NCI-H2081 (cell line): Measurements from ENCODE around the gene CASKIN2.
A peak's percentile ranks its signal among the peaks of the same experiment; 100 is the strongest.

Experiments
- DNase-seq, 2 experiments: peaks; one replicate each; lab custom pipeline; 2025; lab: John Stamatoyannopoulos, UW

The CASKIN2 gene, protein sequence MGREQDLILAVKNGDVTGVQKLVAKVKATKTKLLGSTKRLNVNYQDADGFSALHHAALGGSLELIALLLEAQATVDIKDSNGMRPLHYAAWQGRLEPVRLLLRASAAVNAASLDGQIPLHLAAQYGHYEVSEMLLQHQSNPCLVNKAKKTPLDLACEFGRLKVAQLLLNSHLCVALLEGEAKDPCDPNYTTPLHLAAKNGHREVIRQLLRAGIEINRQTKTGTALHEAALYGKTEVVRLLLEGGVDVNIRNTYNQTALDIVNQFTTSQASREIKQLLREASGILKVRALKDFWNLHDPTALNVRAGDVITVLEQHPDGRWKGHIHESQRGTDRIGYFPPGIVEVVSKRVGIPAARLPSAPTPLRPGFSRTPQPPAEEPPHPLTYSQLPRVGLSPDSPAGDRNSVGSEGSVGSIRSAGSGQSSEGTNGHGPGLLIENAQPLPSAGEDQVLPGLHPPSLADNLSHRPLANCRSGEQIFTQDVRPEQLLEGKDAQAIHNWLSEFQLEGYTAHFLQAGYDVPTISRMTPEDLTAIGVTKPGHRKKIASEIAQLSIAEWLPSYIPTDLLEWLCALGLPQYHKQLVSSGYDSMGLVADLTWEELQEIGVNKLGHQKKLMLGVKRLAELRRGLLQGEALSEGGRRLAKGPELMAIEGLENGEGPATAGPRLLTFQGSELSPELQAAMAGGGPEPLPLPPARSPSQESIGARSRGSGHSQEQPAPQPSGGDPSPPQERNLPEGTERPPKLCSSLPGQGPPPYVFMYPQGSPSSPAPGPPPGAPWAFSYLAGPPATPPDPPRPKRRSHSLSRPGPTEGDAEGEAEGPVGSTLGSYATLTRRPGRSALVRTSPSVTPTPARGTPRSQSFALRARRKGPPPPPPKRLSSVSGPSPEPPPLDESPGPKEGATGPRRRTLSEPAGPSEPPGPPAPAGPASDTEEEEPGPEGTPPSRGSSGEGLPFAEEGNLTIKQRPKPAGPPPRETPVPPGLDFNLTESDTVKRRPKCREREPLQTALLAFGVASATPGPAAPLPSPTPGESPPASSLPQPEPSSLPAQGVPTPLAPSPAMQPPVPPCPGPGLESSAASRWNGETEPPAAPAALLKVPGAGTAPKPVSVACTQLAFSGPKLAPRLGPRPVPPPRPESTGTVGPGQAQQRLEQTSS (N-terminal part only)

DNA sequence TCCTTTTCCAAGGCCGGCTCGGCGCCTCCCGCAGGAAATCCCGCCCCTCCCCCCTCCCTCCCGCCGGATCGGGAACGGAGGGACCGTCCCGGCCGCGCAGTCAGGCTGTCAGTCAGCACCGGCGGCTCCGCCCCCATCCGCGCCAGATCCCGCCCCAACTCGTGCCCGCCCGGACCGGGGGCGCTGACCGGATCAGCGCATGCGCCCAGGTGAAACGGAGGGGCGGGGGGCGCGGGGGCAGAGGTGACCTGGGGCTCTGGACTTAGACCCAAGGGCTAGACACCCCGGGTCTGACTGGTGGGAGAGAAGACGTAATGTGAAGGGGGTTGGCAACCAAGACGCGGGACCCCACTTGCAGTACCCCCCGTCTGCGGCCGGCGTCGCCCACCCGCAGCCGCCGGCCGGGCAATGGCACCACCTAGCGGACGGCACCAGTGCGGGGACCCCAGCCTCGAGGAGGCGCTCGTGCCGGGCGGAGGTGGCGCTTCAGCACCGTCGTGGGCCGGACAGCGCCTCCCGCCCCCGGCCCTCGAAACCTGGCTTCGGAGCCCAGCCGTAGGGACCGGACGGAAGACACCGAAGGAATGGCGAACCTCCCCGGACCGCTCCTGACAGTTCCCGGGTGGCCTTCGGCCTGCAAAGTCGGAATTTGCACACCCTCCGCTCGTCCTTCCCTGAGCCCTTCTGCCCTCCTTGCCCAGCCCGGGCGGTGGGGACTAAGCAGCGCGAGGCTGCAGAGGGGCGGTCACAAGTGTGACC lies at the start of gene CASKIN2:
Gene CASKIN2, minus strand, starts transcription at position 42 of the 759 bp plus-strand sequence. CDS start 1,733 bp downstream, outside the sequence.
- DNase-seq: peak; percentile 92 to 96

DNA sequence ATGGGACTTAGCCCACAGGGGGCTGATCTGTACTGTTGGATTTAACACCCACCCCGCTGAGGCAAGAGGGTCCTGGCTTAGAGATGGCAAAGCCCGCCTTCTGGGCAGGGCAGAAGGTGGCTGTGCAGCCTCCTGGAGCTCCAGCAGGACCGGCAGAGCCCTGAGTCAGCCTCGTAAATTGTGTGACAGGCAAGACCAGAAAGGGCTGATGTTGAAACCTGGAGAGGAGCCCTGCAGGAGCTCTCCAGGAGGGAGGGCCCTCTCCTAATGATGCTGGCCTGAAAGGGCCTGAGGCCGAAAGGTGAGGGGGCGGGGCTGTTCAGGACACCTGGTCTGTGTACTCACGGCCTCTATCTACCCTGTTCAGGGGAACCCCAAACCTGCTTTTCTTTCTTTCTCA lies 49.7 kb upstream of the CASKIN2 start:
- no peak for DNase-seq

DNA sequence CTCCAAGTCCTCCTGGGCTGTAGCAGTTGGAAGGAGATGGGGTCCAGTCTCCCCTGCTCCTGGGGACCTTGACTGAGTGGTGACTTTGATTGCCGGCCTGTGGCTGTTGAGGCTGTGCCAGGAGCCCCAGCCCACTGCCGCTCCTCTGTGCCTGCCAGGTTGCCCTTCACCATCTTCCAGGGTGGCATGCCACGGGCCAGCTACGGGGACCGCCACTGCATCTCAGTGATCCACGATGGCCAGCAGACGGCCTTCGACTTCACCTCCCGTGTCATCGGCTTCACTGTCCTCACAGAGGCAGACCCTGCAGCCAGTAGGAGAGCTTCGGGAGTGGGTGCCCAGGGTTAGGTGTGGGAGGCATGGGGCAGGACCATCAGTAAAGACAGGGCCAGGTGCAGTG lies 48.9 kb upstream of the CASKIN2 start:
- no peak for DNase-seq

DNA sequence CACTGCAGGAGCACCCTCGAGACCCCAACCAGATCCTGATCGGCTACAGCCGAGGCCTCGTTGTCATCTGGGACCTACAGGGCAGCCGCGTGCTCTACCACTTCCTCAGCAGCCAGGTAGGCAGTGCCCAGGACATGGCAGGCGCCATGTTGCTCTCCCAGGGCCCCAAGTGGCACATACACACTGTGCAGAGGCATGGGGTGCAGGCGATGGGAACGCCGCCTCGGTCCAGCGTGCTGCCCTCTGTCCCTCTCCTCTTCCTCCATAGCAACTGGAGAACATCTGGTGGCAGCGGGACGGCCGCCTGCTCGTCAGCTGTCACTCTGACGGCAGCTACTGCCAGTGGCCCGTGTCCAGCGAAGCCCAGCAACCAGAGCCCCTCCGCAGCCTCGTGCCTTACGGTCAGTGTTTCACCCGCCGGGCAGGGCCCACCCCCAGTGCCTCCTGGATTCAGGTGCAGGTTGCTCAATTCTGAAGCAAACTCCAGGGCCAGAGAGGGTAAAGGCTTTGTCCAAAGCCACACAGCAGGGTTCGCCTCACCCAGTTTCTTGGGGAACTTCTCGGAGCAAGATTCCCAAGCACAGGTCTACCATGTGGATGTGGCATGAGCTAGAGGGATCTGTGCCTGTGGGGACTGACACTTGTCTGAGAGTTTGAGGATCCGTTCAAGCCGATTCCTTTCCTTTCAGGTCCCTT lies 47.9 kb upstream of the CASKIN2 start:
- DNase-seq: no peak

DNA sequence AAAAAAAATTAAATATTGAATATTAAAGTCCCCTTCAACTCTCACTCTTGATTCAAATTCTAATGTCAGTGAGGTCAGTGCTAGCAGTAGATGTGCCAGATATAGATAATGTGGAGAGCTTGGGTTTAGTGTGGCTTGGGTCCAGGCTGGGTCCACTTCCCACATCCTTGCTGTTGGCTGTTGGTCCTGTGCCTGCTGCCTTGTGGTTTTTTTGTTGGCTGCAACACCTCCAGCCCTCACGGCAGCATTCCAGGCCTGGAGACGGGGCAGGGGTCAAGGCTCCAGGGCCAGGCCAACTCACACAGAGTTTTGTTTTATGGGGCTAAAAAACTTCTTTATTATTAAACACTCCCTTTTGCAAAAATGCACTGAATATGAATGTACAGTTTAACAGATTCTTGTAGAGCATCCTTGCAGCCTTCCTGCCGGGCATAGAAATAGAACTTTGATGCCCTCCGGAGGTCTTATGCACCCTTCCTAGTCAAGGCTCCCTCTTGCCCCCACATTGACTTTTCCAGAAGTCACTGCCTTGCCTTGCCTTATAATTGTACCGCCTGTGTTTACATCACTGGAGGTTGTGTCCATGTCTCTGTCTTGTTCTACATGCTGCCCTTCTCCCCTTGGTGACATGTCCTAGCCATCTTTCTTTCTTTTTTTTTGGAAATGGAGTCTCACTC lies 46.7 kb upstream of the CASKIN2 start:
- DNase-seq: no peak

DNA sequence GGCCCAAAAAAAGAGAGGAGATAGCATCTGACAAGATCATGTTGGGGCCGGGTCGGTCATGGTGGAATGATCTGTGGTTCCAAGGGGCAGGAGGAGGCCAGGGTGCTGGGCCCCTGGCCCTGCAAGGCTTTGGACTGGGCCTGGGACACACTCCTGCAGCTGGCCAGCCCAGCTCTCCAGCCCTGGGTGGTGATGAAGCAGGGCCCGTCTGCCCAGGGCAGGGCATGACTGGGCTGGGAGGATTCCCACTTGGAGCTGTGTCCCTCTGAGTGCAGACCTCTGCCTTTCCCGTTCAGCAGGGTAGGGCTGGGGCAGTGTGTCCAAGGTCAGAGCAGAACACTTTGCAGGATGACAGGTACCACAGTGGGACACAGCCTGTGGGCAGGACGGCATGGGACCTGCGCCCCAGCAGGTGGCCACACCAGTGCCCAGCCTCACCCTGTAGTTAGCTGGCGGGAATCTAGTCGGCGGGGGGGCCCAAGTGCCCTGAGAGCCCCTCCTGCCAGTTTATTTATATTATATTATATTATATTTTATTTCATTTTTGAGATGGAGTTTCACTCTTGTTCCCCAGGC lies 44.7 kb upstream of the CASKIN2 start:
- no peak for DNase-seq

DNA sequence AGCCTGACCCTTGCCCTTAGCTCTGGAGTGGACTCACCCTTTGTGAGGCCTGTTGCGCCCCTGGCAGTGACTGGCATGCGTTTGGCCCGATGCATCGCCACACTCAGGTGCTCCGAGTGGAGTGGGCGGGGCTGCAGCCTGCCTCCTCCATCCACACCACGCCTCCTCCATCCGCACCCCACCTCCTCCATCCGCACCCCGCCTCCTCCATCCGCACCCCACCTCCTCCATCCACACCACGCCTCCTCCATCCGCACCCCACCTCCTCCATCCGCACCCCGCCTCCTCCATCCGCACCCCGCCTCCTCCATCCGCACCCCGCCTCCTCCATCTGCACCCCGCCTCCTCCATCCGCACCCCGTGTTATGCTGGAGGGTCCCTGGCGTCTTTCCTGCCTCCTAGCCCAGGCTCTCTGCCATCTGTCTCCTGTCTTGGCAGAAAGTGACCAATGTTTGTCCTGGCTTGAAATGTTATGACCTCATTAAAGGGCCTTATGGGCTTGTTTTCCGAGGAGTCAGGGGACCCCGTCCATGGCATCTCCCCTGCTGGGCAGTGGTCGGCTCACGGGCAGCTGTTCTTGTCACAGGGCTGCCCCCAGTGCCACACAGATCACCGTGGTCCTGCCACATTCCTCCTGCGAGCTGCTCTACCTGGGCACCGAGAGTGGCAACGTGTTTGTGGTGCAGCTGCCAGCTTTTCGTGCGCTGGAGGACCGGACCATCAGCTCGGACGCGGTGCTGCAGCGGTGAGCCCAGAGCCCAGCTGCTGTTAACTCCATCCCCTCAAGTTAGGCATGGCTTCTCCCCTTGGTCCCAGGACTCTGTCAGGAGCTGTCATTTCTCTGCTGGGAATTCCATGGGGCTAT lies 43.6 kb upstream of the CASKIN2 start:
- DNase-seq: no peak

DNA sequence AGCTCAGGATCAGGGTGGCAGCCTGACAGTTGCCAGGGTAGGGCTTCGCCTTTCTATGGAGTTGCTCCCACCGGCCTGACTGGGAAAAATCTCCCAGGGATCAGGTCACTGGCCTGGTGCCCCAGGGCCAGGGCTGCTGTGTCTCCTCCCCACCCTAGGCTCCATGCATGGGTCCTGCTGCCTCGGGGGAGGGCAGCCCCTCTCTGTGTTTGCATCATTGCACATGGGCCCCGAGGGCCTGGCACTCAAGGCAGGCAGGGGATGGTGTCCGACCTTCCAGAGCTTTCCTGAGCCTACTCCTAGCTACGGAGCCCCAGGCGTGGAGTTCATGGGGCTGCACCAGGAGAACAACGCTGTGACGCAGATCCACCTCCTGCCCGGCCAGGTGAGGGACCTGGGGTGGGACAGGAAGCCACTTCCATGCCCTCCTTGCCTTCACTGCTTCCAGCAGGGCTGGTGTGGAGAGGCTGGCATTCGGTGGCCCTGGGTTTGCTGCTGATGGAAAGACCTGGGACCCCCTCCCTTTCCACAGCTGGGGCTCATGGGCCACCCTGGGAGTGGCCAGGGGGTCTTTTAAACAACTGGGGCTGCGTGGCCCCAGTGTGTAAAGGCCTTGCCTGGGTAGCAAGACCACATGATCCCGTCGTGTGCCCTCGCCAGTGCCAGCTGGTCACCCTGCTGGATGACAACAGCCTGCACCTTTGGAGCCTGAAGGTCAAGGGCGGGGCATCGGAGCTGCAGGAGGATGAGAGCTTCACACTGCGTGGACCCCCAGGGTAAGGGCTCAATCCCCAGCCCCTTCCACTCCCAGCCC lies 42.7 kb upstream of the CASKIN2 start:
- DNase-seq: no peak

DNA sequence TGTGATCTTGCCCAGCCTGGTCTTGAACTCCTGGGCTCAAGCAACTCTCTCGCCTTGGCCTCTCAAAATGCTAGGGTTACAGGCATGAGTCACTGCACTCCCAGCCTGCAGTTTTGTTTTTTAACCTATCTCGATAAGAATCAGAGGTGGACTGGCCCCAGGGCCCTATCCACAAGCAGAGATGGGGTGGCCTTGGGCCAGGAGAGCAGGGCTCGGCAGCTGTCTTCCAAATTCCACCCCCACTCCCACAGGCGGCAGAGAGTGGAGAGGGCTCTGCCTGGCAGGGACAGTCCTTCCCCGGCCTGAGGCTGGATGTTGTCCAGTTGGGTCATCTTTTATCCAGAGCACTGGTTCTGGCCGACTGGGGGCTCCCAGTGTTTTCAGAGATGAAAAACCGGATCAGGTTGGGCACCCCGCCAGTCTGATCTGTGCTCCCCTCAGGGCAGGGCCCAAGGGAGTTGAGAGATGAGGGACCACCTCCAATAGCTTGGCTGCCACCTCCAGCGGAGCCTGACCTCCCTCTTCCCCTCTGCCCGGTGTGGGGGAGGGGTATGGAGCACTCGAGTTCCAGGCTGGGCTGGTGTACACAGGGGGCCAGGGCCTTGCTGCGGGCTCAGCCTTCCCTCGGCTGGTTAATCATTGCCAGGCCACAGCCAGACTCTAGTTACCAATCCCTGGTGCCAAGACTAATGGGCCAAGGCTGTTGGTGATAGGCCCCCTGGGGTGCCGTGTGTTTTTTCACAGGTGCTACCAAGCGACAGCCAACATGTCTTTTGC lies 41.9 kb upstream of the CASKIN2 start:
- DNase-seq: peak; percentile 68 to 83

DNA sequence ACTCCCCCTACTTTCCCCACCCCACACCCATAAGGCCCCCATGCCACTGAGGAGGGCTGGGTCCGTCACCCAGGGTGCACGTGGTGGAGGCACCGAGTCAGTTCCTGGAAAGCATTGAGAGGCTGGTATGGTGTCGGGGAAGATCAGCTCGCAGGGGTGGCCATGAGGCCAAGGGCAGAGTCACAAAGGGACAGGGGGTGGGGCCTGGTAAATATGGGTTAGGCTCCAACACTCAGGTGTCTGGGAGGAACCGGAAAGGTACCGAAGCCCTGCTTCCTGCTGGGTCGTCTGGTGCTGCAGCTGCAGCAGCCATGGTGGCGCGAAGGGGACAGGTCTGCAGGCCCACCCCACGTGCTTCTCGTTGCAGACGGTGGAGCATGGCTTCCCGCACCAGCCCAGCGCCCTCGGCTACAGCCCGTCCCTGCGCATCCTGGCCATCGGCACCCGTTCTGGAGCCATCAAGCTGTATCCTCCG lies 40.4 kb upstream of the CASKIN2 start:
- no peak for DNase-seq

DNA sequence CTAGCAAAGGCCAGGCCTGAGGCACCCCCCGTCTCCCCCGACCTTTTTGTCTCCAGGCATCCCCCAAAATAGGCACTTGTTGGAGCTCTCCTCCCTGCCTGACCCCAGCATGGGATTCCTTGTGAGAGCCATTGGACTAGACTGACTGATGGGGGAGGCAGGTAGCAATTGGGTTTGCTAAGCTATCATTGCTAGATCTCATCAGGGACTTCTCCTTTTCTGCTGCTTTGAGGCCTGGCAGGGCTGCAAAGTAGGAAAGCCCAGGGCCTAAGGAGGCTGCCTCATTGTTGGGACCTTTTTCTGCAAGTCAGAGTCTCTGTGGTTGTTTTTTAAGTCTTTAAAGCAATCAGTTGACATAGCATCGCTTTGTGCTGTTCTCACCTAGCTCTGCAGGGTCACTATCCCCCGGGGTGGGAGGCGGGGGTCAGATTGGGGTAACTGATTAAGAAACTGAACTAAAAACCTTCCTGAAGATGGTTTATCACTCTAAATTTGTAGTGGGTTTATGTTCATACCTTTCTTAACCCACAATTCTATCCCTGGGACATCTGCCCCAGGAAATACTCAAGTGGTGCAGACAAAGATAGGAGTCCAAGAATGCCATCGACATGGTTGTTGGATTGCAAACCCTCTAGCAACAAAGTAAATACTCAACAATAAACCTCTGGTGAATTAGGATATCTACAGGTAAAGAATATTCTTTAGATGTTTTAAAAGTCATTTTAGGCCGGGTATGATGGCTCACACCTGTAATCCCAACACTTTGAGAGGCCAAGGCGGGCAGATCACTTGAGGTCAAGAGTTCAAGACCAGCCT lies 38.2 kb upstream of the CASKIN2 start:
- no peak for DNase-seq

DNA sequence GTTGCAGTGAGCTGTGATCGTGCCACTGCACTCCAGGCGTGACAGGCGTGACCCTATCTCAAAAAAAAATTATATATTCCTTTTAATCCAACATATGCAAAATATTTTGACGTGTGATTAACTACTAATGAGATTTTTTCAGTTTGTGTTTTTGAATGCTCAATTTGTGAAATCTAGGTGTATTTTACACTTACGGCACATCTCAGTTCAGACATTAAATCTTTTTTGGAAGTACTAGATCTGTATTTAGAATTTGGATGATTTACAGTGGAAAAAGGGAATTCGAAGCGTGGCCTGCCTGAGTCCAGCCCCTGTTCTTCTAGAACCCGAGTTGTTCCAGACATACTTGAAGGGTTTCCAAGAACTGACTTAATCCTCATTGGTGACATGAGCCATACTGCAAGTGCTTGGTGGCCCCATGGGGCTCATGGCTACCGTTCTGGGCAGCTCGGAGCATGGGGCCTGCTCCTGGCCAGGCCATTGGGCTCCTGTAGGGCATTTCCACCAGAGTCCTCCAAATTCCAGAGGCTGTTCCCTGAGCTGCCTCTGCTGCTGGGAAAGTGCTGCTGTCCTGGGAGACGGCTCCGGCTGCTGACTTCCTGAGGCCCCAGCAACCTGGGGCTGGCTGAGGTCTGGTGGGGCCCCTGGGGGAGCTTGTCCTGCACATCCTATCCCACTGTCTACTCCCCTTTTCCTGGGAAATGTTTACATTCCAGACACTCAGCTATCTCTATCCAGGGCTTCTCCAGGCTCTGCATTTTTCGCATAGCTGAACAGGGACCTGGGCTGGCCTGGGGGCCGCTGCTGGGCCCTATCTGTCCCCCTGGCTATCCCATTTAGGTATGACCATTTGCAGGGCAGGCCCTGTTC lies 37.3 kb upstream of the CASKIN2 start:
- no peak for DNase-seq

DNA sequence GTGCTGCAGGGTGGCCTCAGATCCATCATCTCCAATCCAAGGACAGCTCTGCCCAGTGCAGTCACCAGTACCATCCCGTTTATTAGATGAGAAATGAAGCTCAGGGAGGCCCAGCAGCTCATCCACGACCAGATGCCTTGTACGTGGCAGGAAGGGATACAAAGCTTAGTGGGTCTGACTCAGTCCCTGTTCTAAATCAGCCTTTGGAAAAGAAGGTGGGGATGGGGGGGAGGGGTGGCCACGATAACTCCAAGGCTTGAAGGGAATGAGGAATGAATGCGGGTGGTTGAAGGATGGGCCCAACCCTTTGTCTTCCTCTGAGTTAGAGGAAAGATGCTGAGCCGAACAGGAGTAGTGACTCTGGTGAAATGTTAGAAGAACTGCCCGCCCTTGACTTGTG lies 35.9 kb upstream of the CASKIN2 start:
- no peak for DNase-seq

DNA sequence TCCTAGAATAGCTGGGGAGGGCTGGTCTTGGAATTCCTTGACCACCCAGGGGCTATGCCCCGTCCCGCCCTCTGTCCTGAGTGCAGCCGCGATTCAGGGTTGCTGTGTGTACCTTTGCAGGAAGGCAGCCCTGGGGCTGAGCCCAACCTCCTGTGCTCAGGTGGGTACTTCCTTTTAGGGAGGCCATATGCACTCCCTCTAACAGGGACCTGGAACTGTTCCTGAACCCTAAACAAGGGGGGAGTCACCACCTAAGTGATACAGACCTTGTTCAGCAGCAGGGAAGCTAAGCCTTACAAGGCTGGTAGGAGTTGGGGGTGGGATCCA lies 34.8 kb upstream of the CASKIN2 start:
- DNase-seq: no peak

DNA sequence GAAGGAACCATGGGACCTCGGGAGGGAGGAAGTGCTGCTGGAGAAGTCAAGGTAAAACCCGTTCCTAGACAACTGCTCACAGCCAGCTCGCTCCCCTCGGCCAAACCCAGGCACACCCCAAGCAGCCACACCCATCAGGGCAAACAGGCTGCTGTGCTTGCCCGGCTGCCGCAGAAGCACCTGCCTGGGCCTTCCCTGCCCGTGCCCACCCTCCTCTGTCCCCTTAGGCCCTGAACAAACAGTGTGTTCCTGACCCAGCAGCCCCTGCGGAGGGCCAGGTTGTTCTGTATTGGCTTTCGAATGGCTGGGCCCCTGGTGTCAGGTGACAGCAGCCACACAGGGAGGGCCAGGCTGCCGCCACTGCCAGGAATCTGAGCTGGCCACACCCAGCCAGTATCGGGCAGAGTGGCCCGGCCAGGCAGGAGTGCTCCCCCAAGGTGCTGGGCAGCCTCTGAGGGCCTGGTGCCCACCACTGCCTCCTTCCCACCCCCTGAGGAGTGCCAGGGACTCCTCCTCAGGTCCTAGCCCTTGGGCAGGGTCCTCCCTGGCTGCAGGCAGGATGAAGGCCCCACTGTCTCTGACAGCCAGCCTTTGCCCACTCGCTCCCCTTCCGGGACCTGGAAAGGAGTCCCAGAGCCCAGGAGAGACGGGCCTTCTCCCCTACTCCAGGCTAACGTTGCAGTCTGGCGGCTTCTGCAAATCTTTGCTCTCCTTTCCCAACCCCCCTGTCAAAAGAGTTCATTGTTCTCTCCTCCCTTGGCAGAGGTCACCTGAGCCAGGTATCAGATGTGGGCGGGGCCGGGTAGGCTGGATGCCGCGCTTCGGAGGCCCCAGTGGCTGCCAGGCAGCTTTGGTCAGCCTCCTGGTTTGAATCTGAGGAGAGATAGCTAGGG lies 34.2 kb upstream of the CASKIN2 start:
- peak; percentile 64 to 78 for DNase-seq
